ENCODE measurements around the gene ACCSL. TPM values are rescaled to one million over a fixed set of nuclear protein-coding genes. Genes with fewer than 3 reads are reported as not detected.

The ACCSL gene
- polyA plus RNA-seq, 1 donor (not counting 4 experiments of a cell fraction or from before 2014, with no cell fraction given), result not detected

DNA sequence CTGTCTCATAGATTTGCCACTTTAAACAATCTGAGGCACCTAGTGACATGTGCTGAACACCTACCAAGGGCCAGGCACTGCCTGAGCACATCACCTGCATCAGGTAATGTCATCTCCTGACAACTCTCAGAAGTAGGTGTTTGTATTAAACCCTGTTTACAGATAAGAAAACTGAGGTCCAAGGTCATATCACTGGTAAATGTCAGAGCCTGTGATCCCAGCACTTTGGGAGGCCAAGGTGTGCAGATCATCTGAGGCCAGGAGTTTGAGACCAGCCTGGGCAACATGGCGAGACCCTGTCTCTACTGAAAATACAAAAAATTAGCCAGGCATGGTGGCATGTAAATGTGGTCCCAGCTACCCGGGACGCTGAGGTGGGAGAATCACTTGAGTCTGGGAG is 39.1 kb upstream of the ACCSL start:
- Histone ChIP-seq H3K9ac (ENCODE audit: control insufficient read depth, extremely low read depth, insufficient read depth, low read length) (no peak overlapping the region), H3K27me3 (ENCODE audit: control insufficient read depth, extremely low read depth, insufficient read depth, low read length) (peaks cover 10% of the 10 kb centered on the region), H3K9me3 (ENCODE audit: control insufficient read depth, low read depth, low read length) (no peaks in the 10 kb centered on the region), H3K4me1 (ENCODE audit: control insufficient read depth, extremely low read depth, insufficient read depth, low read length) (no peaks in the 10 kb centered on the region), H3K9me1 (ENCODE audit: control insufficient read depth, extremely low read depth, insufficient read depth, low read length) (no peaks in the 10 kb centered on the region), H3K79me2 (ENCODE audit: control insufficient read depth, insufficient read depth, low read length) (no peaks in the 10 kb centered on the region), H3K4me3 (ENCODE audit: control insufficient read depth in 2 of 3, extremely low read depth in 1 of 3, insufficient read depth in 2 of 3, low read depth in 1 of 3, low read length in 3 of 3) (no peak overlapping the region), H3K4me2 (ENCODE audit: control insufficient read depth, extremely low read depth, insufficient read depth, low read depth, low read length) (no peak overlapping the region), H3K36me3 (ENCODE audit: control insufficient read depth in 2 of 2, extremely low read depth in 1 of 2, insufficient read depth in 2 of 2, low read length in 2 of 2) (no peaks in the 10 kb centered on the region), H3K27ac (ENCODE audit: control insufficient read depth, insufficient read depth, low read length) (no peak overlapping the region), H2AFZ (ENCODE audit: control insufficient read depth, low read length) (no peak overlapping the region), H4K20me1 (ENCODE audit: control insufficient read depth, extremely low read depth, insufficient read depth, low read length) (no peaks in the 10 kb centered on the region)
- no peak for TF ChIP-seq EZH2 (IDR thresholded peaks at IDR 0.05; ENCODE audit: low read length)
- TF ChIP-seq, protein P1, sequence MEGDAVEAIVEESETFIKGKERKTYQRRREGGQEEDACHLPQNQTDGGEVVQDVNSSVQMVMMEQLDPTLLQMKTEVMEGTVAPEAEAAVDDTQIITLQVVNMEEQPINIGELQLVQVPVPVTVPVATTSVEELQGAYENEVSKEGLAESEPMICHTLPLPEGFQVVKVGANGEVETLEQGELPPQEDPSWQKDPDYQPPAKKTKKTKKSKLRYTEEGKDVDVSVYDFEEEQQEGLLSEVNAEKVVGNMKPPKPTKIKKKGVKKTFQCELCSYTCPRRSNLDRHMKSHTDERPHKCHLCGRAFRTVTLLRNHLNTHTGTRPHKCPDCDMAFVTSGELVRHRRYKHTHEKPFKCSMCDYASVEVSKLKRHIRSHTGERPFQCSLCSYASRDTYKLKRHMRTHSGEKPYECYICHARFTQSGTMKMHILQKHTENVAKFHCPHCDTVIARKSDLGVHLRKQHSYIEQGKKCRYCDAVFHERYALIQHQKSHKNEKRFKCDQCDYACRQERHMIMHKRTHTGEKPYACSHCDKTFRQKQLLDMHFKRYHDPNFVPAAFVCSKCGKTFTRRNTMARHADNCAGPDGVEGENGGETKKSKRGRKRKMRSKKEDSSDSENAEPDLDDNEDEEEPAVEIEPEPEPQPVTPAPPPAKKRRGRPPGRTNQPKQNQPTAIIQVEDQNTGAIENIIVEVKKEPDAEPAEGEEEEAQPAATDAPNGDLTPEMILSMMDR (optimal IDR thresholded peaks at IDR 0.05 in 1 of 3, IDR thresholded peaks at IDR 0.05 in 1 of 3, conservative IDR thresholded peaks at IDR 0.05 in 1 of 3; ENCODE audit: extremely low read depth in 1 of 3, insufficient read depth in 2 of 3, low read length in 3 of 3), result no peak
- dilution Hi-C loops (cut with MboI; ENCODE audit: extremely low pct_ligation_motif_present, low sequenced_read_pairs), result no loop called here
- FAIRE-seq (no peak), DNase-seq (ENCODE audit: low read depth, low spot score) (no peak)

- Histone ChIP-seq H3K4me3 (ENCODE audit: control insufficient read depth in 2 of 3, extremely low read depth in 1 of 3, insufficient read depth in 2 of 3, low read depth in 1 of 3, low read length in 3 of 3) (no peak overlapping the region), H3K9me1 (ENCODE audit: control insufficient read depth, extremely low read depth, insufficient read depth, low read length) (no peaks in the 10 kb centered on the region), H3K79me2 (ENCODE audit: control insufficient read depth, insufficient read depth, low read length) (no peaks in the 10 kb centered on the region), H3K4me2 (ENCODE audit: control insufficient read depth, extremely low read depth, insufficient read depth, low read depth, low read length) (no peak overlapping the region), H3K27me3 (ENCODE audit: control insufficient read depth, extremely low read depth, insufficient read depth, low read length) (peaks cover 9% of the 10 kb centered on the region), H3K9ac (ENCODE audit: control insufficient read depth, extremely low read depth, insufficient read depth, low read length) (no peak overlapping the region), H2AFZ (ENCODE audit: control insufficient read depth, low read length) (no peak overlapping the region), H3K36me3 (ENCODE audit: control insufficient read depth in 2 of 2, extremely low read depth in 1 of 2, insufficient read depth in 2 of 2, low read length in 2 of 2) (no peaks in the 10 kb centered on the region), H3K4me1 (ENCODE audit: control insufficient read depth, extremely low read depth, insufficient read depth, low read length) (no peaks in the 10 kb centered on the region), H3K27ac (ENCODE audit: control insufficient read depth, insufficient read depth, low read length) (no peak overlapping the region), H3K9me3 (ENCODE audit: control insufficient read depth, low read depth, low read length) (no peaks in the 10 kb centered on the region), H4K20me1 (ENCODE audit: control insufficient read depth, extremely low read depth, insufficient read depth, low read length) (no peaks in the 10 kb centered on the region)
- TF ChIP-seq, protein P1 (optimal IDR thresholded peaks at IDR 0.05 in 1 of 3, IDR thresholded peaks at IDR 0.05 in 1 of 3, conservative IDR thresholded peaks at IDR 0.05 in 1 of 3; ENCODE audit: extremely low read depth in 1 of 3, insufficient read depth in 2 of 3, low read length in 3 of 3), result no peak
- no peak for TF ChIP-seq EZH2 (IDR thresholded peaks at IDR 0.05; ENCODE audit: low read length)
- dilution Hi-C loops (cut with MboI; ENCODE audit: extremely low pct_ligation_motif_present, low sequenced_read_pairs), result no loop called here
- FAIRE-seq, result no peak
- no peak for DNase-seq (ENCODE audit: low read depth, low spot score)
Measured at GRCh38 chr11:44010789-44011251, 37.0 kb upstream of the ACCSL start.
